NK-92 (cell line): Measurements from ENCODE around the gene ZNF10.

ENCODE experiments used
- DNase-seq: peaks from one replicate; lab custom pipeline; 2025; ENCODE audit not compliant: unreplicated experiment; lab: John Stamatoyannopoulos, UW

The ZNF10 gene

DNA sequence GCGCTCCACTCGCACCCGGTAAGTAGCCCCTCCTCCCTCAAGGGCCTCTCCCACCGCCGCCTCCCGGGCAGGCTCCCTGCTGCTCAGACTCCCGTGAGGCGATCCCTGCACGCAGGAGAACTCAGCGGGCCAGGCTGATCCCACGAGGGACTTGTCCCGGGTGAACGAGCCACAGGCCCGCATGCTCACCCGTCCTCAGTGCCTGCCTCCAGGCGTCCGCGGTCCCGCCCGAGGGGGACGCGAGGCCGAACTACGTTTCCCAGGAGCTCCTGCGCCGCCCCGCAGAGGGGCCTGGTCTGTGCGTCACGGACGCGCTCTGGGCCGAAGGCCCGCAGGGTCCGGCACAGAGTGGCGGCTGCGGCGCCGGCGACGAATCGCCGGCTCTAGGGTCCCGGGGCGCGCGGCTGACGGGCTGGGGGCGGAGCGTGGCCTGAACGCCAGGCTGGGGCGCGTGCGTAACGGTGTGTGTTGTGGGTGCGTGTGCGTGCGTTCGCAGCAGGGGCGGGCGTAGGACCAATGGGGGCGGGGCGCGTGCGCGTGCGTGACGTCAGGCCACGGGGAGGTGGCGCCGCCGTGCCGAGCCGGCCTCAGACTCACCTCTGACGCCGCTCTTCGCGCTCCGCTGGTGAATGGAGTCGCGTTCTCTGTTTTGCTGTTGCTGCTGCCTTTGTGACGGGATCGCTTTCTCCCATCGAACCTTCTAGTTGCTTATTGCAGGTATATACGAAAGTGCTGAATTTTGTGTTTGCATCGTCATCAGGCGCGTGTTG lies at the start of gene ZNF10, which contains the start of gene ZNF891:
Gene ZNF10, plus strand, starts transcription at position 590 of the 770 bp plus-strand sequence. CDS start 13,866 bp downstream, outside the sequence.
Gene ZNF891, minus strand, starts transcription at position 237 of the 770 bp plus-strand sequence. CDS start 8,356 bp downstream, outside the sequence.
- peak; percentile 36 for DNase-seq

DNA sequence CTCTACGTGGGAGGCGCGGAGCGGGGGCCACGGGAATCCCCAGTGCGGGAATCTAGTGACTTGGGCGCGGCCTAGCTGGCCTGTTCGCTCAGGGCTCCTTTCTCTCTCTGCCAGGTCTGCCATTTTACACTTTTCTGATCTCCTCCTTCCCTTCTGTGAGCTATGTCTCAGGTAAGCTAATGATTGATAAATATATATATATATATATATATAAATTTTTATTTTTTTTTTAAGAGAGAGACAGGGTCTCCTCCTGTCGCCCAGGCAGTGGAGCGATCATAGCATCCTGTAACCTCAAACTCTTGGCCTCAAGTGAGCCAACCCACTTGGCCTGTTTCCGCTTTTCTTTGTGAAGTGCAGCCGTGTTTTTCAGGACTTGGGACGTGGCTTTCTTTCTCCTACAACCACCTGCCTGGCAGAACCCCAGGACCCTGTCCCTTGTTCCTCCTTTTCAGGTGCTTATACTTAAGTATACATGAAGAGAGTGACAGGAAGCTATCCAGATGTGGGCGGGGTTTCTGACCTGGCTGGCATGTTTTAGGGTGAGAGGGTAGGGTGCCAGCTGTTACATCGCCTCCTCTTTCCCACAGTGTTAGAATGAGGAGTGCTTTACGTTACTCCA lies 49.2 kb upstream of the ZNF10 start:
- no peak for DNase-seq

DNA sequence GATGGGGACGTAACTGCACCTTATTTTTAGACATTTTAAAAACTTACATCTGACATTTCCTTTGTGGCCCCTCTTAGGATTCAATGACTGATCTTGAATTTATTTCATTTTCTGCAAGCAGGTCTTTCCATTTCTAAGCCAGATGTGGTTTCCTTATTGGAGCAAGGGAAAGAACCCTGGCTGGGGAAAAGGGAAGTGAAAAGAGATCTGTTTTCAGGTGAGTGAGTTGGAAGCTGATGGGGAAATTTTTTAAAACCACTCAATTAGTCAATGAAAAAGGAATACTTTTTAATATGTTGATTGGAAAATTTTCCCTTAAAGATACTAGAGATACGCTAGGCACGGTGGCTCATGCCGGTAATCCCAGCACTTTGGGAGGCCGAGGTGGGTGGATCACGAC lies 47.1 kb upstream of the ZNF10 start:
- DNase-seq = no peak

DNA sequence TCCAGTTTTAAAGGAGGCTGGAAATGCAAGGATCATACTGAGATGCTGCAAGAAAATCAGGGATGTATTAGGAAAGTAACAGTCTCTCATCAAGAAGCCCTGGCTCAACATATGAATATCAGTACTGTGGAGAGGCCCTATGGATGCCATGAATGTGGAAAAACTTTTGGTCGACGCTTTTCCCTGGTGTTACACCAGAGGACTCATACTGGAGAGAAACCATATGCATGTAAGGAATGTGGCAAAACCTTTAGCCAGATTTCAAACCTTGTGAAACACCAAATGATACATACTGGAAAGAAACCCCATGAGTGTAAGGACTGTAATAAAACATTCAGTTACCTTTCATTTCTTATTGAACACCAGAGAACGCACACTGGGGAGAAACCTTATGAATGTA lies 24.8 kb upstream of the ZNF10 start:
- no peak for DNase-seq

DNA sequence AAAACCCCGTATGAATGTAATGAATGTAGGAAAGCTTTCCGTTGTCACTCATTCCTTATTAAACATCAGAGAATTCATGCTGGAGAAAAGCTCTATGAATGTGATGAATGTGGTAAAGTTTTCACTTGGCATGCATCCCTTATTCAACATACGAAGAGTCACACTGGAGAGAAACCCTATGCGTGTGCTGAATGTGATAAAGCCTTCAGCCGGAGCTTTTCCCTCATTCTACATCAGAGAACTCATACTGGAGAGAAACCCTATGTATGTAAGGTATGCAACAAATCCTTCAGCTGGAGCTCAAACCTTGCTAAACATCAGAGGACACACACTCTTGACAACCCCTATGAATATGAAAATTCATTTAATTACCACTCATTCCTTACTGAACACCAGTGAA lies 24.2 kb upstream of the ZNF10 start:
- DNase-seq = no peak

DNA sequence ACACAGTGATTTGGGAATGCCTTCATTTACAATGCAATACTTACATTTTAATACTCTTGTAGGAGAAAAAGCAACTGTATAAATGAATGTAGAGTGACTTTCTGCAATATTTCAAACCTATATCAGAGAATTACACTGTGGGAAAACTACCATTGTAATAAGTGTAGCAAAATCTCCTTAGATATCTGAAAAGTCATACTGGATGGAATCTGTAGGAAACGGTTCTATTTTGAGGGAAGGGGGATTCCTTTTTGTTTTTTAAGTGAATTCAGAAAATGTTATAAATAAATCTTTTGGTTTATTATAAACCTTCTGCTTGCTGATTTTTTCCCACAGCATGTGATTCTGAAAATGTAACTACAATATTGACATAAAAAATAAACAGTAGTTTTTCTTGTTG lies 23.3 kb upstream of the ZNF10 start:
- no peak for DNase-seq

DNA sequence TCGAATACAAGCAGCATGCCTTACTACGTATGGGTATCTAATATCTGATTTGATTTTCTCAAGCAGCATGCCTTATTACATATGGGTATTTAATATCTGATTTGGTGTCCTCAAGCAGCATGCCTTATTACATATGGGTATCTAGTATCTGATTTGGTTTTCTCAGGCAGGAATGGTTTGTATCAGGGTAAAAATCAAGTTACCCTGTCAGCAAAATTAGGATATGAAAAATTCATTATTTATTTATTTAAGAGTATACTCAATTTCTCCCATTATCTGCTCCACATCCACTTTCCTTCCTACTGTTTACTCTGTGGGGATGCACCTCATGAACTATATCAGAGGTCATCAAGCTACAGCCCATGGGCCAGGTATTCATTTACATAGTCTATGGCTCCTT lies 22.3 kb upstream of the ZNF10 start:
- DNase-seq = no peak

DNA sequence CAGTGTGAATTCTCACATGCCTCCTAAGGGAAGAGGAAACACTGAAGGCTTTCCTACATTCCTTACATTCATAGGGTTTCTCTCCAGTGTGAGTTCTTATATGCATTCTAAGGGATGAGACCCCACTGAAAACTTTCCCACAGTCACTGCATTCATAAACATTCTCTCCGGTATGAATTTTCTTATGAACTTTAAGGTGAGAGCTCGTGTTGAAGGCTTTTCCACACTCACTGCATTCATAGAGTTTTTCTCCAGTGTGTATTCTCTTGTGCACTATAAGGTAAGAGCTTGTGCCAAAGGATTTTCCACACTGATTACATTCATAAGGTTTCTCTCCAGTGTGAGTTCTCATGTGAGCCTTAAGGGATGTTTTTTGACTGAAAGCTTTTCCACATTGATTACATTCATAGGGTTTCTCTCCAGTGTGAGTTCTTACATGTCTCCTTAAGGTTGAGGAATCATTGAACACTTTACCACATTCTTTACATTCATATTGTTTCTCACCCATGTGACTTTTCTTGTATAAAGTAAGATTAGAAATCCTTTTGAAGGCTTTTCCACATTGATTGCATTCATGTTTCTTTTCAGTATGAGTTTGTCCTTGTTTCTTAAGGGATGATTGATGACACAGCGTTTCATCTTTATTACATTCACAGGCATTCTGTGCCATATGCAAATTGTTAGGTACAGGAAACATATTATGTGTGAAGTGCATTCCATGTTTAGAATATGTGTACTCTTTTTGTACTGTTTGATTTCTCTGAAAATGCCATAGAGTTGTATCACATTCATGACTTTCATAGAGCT lies 9.8 kb upstream of the ZNF10 start:
- DNase-seq = no peak

DNA sequence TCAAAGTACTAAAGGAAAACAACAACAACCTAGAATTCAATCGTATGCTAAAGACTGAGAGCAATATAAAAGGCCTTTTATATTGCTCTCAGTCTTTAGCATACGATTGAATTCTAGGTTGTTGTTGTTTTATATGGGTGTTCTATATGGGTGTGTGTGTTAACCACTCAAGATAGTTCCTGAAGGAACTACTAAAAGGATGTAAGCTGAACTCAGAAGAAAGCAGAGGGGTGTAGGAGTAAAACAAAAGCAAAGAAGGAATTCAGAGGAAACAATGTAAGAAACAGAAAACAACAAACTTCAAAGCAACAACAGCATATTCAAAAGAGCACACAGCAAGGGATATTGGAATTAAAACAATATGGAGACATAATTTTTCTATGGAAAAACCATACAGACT lies 5.8 kb upstream of the ZNF10 start:
- no peak for DNase-seq

DNA sequence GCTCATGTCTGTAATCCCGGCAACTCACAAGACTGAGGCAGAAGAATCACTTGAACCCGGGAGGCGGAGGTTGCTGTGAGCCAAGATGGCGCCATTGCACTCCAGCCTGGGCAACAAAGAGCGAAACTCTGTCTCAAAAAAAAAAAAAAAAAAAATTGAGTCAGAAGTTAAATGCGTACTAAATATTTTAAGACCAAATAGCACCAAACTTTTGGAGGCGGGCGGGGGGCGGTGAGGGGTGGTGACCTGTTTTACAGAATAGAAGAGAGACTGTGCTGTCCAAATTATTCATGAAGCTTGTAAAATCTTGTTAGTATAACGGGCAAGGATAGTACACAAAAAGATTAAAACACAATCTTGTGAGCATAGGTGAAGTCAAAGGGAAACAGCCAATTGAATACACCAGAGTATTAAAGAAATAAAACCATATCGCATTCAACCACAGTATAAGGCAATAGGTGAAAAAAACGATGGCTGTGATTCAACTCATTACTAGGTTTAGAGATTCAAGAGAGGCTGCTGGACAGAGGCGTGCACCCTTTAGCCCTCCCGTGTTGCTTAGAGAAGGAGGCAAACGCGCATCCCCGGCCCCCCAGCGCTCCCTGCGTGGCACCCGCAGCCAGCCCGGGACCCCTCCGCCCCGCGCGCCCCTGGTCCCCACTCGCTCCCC lies 924 bp upstream of the ZNF10 start:
- no peak for DNase-seq

DNA sequence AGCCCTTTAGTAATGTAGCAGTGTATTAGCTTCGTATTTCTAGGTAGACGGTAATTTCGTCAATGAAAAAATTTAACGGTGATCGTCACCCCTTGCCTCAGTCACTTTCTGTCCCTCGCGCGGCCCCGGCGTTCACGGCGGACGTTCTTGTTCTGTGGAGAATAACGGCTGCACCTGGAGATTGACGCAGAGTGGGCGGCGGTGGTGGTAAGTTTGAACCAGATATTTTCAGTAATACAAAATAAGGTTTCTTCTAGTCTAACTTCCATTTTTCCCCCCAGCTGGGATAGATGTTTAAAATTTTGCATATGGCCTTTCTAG lies 341 bp downstream of the ZNF10 start:
- no peak for DNase-seq

DNA sequence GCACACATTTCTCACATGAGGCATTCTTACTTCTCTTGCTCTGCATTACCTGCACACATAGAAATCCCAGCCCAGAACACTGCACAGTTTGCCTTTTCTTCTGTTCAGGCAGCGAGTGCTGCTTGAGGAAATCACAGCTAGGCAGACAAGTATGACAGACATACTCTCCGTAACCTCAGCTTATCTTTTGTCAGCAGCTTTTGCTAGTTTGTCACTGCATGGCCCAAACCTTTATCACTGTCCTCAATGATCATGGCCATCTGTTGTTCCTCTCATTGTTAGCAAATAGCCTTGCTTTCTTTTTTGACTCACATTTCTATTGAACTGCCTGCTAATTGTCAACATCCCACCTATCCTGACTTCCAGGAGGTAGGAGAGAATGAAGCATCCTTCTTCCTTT lies 5.3 kb downstream of the ZNF10 start:
- no peak for DNase-seq

DNA sequence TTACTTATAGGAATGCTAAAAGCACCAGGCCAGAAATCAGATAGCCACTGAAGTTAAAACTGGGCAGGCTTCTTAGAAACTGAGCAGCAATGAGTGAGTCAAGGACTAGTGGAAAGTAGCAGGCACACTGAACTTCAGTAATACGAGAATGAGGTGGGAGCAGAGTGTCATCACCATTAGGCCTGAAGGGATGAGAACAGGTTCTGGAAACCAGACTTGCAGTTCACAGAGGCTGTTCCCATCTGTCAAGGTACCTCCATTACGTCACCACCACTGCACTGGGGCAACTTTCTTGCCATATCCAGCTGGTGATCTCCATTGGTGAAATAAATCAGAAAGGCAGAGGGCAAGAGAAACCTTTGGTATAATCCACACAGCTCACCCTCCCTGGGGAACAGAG lies 15.6 kb downstream of the ZNF10 start:
- no peak for DNase-seq

DNA sequence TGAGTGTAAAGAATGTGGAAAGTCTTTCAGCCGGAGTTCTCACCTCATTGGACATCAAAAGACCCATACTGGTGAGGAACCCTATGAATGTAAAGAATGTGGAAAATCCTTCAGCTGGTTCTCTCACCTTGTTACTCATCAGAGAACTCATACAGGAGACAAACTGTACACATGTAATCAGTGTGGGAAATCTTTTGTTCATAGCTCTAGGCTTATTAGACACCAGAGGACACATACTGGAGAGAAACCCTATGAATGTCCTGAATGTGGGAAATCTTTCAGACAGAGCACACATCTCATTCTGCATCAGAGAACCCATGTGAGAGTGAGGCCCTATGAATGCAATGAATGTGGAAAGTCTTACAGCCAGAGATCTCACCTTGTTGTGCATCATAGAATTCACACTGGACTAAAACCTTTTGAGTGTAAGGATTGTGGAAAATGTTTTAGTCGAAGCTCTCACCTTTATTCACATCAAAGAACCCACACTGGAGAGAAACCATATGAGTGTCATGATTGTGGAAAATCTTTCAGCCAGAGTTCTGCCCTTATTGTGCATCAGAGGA lies 25.8 kb downstream of the ZNF10 start:
- no peak for DNase-seq

DNA sequence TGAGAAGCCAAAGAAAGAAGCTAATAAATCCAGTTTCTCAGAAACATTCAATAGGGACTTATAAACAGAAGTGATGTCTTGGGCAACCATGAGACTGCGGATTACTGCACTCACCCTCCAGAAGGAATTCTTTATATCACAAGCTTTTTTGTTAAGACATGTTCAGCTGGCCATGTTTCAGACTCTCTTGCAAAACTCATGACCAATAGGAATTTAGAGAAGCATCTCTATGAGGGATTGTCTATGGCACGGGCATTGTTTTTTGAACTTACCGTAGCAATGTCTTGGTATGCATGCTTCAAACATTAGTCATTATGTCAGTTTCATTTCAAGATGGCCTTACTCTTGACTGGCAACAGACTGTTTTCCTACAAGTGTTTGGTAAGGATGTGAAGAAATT lies 35.3 kb downstream of the ZNF10 start:
- no peak for DNase-seq

DNA sequence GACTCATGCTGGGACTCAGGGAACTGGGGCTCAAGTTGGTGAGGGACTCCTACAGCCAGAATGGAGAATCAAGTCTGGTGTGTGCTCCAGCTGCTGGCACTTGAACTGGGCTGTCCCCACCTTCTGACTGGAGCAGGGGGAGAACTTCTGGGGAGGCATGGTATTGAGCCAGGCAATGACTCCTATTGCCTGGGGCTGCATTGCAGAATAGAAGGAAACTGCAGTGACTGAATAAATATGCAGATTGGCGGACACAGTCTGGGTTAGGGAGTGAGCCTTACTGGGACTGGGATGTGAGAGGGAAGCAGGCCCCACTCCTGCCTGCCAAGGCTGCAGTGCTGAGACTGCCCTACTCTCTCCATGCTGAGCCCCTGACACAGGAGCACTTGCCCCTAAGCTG lies 42.1 kb downstream of the ZNF10 start:
- no peak for DNase-seq

DNA sequence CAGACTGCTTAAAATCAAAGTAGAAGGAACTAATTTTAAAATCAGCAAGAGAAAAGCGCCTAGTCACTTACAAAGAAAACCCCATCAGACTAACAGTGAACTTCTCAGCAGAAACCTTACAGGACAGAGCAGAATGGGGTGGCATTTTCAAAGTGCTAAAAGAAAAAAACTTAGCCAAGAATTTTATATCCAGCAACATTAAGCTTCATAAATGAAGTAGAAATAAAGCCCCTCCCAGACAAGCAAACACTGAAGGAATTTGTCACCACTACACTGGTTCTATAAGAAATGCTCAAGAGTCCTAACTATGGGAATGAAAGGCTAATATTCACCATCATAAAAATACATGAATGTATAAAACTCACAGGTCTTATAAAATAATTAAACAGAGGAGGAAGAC lies 44.5 kb downstream of the ZNF10 start:
- DNase-seq = no peak

DNA sequence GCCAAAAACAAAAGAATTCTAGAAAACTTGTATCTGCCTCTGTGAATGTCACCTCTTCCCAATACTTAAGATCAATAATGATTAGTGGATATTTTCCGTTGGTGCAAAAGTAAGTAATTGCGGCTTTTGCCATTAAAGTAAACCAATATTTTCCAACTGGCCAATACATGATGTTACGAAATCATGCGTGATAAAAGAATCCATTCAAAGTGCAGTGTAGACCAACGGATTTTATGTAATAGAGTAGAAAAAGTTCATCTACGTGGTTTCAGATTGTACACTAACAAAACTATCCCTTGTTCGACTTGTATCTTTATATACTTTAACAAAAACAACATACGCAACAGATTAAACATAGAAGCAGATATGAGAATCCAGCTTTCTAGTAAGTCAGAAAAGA lies 50.2 kb downstream of the ZNF10 start:
- DNase-seq = no peak

DNA sequence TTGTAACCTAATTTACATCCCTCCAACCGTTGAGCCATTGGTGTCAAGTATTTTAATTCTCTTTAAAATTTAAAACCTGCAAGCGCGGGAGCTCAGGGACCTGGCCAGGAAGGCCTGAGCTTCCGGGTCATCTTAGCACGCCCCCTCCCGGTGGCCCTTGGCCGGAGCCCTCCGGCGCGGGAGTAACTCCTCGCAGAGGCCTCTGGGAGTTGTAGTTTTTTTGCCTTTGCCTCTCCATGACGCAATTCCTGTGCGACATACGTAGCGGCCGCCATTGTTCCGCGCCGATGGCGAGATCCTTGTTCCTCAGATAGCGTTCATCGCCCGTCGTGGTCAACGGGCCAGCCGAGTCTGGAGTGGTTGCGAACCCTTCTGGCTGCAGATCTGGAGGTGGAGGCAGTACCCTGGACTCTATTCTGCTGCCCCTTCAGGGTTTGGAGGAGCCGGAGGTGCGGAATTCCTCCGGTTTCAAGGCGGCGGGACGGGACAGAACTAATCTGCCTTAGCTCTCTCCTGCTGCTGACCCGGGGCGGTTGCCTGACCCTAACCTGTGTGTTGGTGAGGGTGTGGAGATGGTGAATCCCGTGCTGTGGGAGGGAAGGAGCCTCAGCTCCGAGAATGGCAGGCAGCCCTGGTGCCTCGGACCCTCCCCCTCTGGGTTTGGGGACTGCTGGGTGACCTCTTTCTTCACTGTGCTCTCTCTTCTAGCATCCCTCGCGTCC lies 51.0 kb downstream of the ZNF10 start, which contains the start of gene ZNF268:
Gene ZNF268, plus strand, starts transcription at position 258 of the 722 bp plus-strand sequence. CDS start 503 bp downstream, outside the sequence.
- DNase-seq = no peak

DNA sequence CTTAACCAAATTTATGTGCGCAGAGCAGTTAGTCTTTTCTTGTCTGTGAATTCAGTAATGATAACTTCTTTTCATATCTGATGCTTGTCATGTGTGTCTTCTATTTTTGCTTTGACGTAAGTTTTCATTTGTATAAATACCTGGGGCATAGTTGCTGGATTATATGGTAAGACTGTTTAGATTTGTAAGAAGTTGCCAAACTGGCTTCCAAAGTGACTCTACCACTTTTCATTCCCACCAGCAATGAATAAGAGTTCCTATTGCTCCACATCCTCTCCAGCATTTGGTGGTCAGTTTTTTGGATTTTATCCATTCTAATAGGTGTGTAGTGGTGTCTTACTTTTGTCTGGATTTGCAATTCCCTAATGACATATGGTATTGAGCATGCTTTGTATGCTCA lies 59.7 kb downstream of the ZNF10 start:
- no peak for DNase-seq
